NCI-H2171 (cell line): Measurements from ENCODE around the gene ARF1.
"Not testable (repeated sequence)": the region's sequence is repeated elsewhere in the genome, so short reads cannot be mapped to it uniquely, and the experiment has no call there.

Experiments used
- DNase-seq: peaks from one replicate; lab custom pipeline; 2025; lab: John Stamatoyannopoulos, UW

Gene ARF1

GRCh38 chr1:228102791-228103620, 20.5 kb downstream of the ARF1 start, which contains the start of gene C1orf35:
Gene C1orf35 (minus strand): TSS chr1:228103325. CDS start chr1:228103227, 98 bp downstream.
- peak; percentile 93 for DNase-seq

- DNase-seq = no peak
These were observed 22.2 kb downstream of the ARF1 start for GRCh38 chr1:228104526-228105269.

DNA sequence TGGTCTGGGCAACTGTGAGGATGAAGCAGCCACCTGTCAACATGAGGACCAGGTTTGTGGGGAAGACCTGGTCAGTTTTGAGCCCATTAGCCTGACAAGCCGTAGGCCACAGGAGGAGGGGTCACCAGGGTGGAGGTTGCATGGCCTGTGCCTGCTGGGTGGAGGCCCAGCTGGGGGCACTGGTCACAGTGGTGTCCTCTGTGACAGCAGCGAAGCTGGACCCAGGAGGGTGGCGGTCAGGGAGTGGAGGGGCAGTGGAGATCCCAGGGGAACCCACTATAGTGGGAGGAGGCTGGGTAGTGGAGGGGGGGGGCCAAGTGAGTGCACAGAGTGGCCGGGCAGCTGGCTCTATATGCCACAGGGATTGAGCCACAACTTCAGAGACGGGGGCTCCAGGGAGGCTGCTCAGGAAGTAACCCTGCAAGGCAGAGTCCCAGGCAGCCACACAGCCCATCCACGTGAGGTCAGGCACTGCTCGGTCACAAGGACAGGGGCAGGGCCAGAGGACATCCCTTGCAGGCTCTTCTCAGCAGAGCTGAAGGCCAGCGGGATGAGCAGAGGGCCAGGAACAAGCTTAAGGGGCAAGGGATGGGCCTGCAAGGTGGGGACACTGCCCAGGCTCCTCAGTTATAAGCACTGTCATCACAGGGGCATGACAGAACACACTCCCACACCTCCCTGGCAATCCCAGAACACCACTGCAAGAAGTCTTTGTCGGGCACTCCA, 22.9 kb downstream of the ARF1 start:
- DNase-seq = no peak

- no peak for DNase-seq
These were observed 23.7 kb downstream of the ARF1 start for GRCh38 chr1:228105996-228106799.

GRCh38 chr1:228106800-228107054, 24.2 kb downstream of the ARF1 start:
- DNase-seq = no peak

DNA sequence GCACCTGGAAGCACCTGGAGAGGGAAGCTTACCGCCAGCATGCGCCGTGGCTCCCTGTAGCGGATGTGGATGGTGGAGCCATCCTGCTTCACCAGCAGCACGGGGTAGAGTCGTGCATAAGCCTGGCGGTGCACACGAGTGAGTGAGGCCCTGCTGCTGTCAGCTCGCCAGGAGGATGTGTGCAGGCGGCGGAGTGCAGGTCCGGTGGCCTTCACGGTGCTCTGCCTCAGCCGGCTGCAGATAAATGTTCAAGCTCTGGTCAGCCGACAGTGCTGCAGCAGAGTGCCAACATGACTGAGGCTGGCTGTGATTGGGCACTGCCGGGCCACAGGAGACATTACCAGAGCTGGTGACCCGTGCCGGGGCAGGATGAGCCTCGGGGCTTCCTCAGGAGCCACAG, 25.1 kb downstream of the ARF1 start:
- DNase-seq = no peak

DNA sequence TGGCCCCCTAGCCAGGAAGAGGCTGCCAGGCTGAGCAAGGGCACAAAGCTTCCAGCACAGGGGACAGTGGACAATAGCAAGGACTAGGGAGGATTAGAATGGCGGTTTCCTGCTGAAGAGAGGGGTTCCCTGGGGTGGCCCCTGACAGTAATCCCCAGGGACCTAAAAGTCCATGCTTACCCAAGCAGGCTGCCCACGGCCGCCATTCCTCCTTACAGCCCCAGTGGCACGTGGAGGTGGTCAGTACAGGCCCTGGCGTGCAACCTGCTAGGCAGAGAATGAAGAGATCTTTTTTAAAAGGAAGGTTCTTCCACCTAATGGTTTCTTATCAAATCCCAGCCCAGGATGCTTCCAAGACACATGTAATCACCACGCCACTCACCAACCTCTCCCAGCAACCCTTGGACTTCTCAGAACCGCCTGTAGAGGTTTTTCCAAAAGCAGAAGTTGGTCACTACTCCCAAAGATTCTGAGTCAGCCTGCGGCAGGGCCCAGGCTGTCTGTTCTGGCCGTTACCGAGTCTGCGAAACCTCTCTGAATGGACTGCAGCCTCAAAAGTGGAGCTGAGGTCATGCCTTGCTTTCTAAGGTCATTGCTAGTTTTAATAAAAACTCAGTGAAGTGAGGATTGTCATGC, 25.7 kb downstream of the ARF1 start:
- DNase-seq = no peak

GRCh38 chr1:228108742-228109072, 26.2 kb downstream of the ARF1 start:
- DNase-seq = no peak

- DNase-seq = peak; percentile 93
These were observed 26.8 kb downstream of the ARF1 start, which contains the start of gene MRPL55 for GRCh38 chr1:228109073-228109961. Gene MRPL55 (minus strand): TSS chr1:228109299. CDS start chr1:228108260, 1,039 bp downstream.

- no peak for DNase-seq
These were observed 27.5 kb downstream of the ARF1 start for GRCh38 chr1:228109962-228110488.

GRCh38 chr1:228110556-228110955, 28.0 kb downstream of the ARF1 start:
- DNase-seq = no peak

DNA sequence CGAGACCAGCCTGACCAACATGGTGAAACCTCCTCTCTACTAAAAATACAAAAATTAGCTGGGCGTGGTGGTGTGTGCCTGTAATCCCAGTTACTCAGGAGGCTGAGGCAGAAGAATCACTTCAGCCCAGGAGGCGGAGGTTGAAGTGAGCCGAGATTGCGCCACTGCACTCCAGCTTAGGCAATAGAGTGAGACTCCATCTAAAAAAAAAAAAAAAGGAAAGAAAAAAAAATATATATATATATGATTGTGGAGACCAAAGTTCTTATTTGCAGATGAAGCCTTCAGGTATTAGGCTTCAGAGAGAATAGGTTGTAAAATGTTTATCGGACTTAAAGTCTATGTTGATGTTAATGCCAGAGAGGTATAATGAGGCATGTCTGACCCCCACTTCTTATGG, 28.8 kb downstream of the ARF1 start:
- not testable (repeated sequence) for DNase-seq

GRCh38 chr1:228112167-228112566, 29.7 kb downstream of the ARF1 start:
- no peak for DNase-seq

DNA sequence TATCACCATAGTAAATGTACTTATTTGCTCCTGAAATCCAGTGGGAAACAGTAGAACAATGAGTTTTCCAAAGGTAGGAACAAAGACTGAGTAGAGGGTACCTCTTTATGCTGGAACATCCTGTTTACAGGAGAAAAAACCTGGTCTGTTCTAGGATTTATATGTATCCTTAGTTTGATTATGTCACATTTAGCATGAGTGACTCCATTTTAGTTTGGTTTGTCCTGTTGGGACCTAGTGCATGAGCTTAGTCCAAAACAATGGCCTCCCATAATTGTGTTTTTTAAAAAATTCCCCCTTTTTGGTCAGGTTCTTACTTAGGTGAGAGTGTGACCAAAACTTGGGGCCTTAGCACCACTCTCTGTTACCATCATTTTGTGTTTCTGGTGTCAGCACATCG, 30.1 kb downstream of the ARF1 start:
- DNase-seq = no peak

DNA sequence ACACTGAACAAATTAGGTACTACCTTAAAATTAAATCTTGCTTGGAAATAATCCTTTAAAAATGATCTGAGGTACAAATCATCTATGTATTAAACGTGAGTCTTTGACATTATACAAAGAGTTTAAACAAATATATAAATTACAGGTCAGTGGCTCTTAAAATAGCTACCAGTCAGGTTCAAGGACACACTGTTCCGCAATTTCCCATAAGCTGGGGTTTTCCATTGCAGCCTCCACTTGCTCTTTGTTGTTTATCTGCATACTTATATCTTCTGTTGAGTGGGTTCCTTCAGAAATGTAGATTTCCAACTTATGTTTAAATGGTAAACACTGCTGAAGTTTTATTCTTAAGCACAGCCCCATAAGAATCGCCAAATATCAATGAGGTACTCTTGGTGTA, 32.3 kb downstream of the ARF1 start:
- no peak for DNase-seq

GRCh38 chr1:228117335-228117734, 34.8 kb downstream of the ARF1 start:
- no peak for DNase-seq

DNA sequence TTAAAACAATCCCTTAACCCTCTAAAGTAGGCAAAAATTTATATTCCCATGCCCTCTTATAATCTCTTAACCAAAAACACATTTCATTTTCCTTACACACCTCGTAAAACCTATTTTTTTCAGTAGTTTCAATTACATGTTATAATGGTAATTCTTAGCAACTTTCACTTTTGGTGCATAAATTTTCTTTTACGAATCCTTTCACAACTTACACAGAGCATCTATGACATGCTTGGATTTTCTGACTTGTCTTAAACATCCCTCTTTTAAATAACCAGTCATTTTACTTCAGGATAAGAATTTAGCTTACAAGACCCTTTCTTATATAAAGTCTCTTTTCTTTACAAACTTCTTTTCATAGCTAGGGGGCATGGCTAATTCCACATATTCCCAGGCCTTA, 35.5 kb downstream of the ARF1 start:
- DNase-seq = no peak

GRCh38 chr1:228120351-228120750, 37.8 kb downstream of the ARF1 start:
- no peak for DNase-seq

DNA sequence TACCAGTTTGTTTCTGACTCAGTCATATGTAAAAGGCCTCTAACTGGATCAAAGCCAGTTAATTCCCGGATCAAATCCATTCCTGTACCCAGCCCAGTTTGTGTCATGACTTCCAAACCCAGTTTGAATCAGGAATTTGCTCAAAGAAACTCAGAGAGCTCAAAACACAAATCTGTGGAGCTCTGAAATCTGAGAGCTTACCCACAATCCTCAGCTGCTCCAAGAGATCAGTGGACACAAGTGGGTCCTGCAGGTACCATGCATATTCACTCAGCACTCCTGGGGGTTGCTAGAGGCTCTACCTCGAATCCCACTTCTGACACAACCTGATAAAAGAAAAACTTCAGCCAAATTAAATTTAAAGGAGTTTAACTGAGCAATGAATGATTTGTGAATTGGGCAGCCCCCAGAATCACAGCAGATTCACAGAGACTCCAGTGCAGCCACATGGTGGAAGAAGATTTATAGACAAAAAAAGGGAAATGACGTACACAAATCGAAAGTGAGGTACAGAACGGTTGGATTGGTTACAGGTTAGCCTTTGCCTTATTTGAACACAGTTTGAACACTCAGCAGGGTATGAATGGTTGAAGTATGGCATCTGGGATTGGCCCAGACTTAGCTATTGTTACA, 38.5 kb downstream of the ARF1 start:
- no peak for DNase-seq

DNA sequence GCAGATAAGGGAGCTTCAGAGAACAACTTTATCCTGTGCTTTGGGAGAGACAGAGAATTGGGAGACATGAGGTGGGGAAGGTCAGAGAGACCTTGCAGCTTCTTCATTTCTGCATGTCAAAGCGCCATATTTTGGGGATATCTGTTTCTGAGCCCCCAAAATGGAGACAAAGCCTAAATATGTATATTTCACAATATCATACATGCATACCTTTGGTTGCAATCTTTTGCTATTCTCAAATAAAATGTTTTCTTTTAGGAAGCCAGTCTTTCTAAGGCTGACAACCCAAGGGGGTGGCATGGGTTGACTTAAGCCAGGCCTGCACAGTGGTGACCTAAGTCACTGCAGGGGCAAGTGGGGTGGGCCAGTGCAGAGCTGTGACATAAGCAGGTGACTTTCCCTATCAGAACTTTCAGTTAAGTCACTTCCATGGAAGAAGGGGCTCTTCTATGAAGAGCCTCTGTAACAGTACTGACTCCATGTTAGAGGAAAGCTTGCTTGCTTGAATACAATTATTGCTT, 40.5 kb downstream of the ARF1 start:
- no peak for DNase-seq
